HG03196 (cell line): ENCODE measurements around the gene GH2.
"Not testable (repeated sequence)": the region's sequence is repeated elsewhere in the genome, so short reads cannot be mapped to it uniquely, and the experiment has no call there.

ENCODE experiments used
- ATAC-seq: cut with Tn5 transposase; IDR thresholded peaks from one replicate; pipeline ENCODE4 v1.9.1; 2021; ENCODE audit not compliant: unreplicated experiment

The GH2 gene

DNA sequence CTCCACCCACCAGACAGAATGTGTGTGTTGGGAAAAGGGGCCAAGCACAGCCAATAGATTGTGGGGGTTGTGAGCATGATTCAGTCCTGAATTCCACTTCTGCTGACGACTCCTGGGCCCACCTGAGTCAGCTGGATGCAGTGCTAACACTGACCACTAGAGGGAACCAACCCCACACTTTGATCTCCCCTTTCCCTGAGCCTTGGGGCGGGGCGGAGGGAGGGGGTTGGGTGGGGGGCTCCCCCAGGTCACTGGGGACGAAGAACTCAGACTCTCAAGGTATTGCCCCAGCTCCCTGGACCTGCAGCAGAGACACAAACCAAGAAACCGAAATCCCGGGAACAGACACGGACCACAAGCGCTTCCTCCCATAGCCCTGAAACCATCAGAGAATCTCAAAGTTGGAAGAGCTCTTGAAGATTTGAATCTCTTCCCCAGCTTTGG, 29.9 kb upstream of the GH2 start:
- no peak for ATAC-seq

DNA sequence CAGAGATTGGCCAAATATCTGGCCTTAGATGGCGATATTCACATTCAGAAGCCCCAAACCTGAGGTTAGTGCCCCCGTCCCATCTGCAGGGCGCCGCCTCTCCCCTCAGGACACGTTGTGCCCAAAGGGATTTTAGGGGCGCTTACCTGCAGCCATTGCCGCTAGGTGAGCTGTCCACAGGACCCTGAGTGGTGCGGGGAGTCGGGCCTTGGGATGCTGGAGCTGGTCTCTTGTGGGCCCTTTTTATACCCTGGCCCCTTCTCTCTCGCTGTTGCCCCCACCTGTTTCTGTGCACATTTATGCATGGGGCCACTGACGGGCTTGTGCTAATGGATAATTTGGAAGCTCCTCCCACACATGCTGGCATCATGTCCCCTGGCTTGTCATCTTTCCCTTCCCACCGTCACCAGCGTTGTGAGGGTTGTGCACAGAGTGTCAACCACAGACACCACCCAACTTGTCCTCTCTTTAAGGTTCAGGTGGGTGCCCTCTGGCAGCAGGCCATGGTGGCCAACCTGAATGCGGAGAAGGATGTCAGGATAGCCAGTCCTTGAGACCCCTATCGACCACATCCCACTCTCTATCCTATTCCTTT, 29.4 kb upstream of the GH2 start, which contains the start of gene CSHL1:
Gene CSHL1 (minus strand): TSS at position 218 of the 595 bp plus-strand sequence. CDS start 62 bp downstream, at position 156.
- no peak for ATAC-seq

DNA sequence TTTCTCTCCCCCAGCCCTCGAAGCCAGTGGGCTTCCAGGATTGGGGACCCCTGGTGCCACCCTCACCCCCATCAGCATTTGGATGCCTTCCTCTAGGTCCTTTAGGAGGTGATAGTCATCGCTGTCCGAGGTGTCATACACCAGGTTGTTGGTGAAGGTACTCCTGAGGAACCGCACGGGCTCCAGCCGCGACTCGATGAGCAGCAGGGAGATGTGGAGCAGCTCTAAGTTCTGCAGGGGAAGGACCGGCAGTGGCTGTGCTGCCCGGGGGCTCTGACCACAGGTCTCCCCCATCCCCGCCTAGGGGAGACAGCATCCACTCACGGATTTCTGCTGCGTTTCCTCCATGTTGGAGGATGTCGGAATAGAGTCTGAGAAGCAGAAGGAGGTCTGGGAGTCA, 28.4 kb upstream of the GH2 start:
- no peak for ATAC-seq

- ATAC-seq, result not testable (repeated sequence)
Measured at GRCh38 chr17:63909586-63909985, 27.8 kb upstream of the GH2 start.

DNA sequence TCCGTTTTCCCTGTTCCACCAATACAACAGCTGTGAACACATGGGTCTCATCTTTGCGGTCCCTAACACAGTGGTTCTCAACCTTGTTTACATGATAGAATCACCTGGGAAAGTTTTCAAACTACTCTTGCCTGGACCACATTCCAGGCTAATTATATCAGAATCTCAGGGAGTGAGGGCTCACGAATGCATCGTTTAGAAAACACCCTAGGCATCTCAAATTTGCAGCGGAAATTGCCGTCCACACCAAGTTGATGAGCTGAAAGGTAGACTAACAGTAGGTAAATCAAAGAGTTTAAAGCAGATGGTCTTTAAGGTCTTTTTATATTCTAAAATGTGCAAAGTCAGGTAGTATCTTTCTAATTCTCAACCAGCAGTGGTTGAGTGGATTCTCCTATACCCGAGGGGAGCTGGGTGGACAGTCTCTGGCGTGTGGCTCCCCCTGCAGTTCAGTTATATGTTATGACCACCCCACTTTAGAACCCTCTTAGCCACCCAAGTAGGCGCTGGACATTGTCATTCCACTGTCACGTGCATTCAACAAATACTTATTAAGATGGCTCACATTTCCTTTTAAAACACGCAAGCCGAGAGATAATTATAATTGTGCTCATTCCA, 25.5 kb upstream of the GH2 start:
- ATAC-seq, result not testable (repeated sequence)

DNA sequence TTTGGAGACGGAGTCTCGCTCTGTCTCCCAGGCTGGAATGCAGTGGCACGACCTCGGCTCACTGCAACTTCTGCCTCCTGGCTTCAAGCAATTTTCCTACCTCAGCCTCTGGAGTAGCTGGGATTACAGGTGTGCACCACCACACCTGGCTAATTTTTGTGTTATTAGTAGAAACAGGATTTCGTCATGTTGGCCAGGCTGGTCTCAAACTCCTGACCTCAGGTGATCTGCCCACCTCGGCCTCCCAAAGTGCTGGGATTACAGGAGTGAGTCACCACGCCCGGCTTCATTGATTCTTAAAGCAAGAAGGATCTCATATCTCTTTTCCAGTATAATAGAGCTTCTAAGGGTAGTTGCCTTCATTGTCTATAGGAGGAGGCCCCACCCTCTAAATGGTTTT, 23.1 kb upstream of the GH2 start:
- ATAC-seq, result not testable (repeated sequence)

- not testable (repeated sequence) for ATAC-seq
Measured at GRCh38 chr17:63903787-63904201, 22.1 kb upstream of the GH2 start.

- ATAC-seq, result not testable (repeated sequence)
Measured at GRCh38 chr17:63901971-63902370, 20.2 kb upstream of the GH2 start.

- not testable (repeated sequence) for ATAC-seq
Measured at GRCh38 chr17:63898899-63899798, 17.4 kb upstream of the GH2 start.

- ATAC-seq, result not testable (repeated sequence)
Measured at GRCh38 chr17:63896524-63897354, 15.0 kb upstream of the GH2 start, which contains the start of gene CSH1. TSS of gene CSH1 (minus strand) at chr17:63896574. CDS start at chr17:63896511, 63 bp downstream.

- not testable (repeated sequence) for ATAC-seq
Measured at GRCh38 chr17:63894821-63895220, 13.1 kb upstream of the GH2 start.

- not testable (repeated sequence) for ATAC-seq
Measured at GRCh38 chr17:63894021-63894420, 12.3 kb upstream of the GH2 start.

GRCh38 chr17:63892316-63893037, 10.7 kb upstream of the GH2 start:
- ATAC-seq, result not testable (repeated sequence)

GRCh38 chr17:63889026-63889848, 7.5 kb upstream of the GH2 start:
- ATAC-seq, result not testable (repeated sequence)

GRCh38 chr17:63885119-63885518, 3.4 kb upstream of the GH2 start:
- ATAC-seq, result not testable (repeated sequence)

DNA sequence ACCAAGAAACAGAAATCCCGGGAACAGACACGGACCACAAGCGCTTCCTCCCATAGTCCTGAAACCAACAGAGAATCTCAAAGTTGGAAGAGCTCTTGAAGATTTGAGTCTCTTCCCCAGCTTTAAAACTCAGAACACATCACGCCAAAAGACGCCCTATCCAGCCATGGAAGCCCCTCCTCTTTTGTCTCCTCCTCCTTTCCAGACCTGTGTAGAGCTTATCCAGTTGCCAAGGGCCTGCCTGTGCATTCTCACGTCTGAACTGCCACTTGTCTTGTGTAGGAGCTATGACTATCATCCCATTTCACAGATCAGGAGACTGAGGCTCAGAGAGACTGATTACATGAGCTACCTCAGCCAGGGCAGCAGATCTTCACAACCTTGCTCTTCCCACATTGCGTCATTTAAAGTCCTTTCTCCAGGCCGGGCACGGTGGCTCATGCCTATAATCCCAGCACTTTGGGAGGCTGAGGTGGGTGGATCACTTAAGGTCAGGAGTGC, 932 bp upstream of the GH2 start:
- ATAC-seq, result not testable (repeated sequence)

DNA sequence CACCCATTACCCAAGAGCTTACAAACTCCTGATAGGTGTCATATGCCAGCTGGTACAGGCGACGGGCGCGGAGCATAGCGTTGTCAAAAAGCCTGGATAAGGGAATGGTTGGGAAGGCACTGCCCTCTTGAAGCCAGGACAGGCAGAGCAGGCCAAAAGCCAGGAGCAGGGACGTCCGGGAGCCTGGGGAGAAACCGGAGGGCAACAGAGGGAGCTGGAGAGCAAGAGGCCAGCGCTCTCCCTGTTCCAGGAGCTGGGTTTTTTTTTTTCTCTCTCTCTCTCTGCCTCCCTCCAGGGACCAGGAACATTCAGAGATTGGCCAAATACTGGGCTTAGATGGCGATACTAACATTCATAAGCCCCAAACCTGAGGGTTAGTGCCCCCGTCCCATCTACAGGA, 407 bp downstream of the GH2 start:
- not testable (repeated sequence) for ATAC-seq

- no peak for ATAC-seq
Measured at GRCh38 chr17:63880706-63881105, 1.0 kb downstream of the GH2 start.

GRCh38 chr17:63878413-63878812, 3.3 kb downstream of the GH2 start:
- not testable (repeated sequence) for ATAC-seq
